Measurements from ENCODE around the gene CPNE4. TPM values are rescaled to one million over a fixed set of nuclear protein-coding genes. Genes with fewer than 3 reads are reported as not detected.

The CPNE4 gene
- total and polyA plus RNA-seq, 8 donors = 0.14 to 1.7 (median 0.66) TPM

GRCh38 chr3:131802029-131802428, 232.8 kb downstream of the CPNE4 start:
- Histone ChIP-seq H3K4me1 (peaks cover 0 to 7% (median 6%) of the 10 kb centered on the region in 3 donors), H3K4me3 (no peak overlapping the region), H3K36me3 (no peaks in the 10 kb centered on the region), H3K27me3 (no peaks in the 10 kb centered on the region), H3K9me3 (no peaks in the 10 kb centered on the region), H3K27ac (no peak overlapping the region)
- no peak for DNase-seq
- no peak for TF ChIP-seq CTCF (IDR thresholded peaks at IDR 0.05)
- no peak for FAIRE-seq
- 80 to 88% methylated on average over 3 of the region's 3 CpGs for WGBS, 2 donors
- ATAC-seq = no peak
- intact Hi-C loops (cut with DNase I) = no loop called here

- no peak for FAIRE-seq
- Histone ChIP-seq H3K36me3 (no peaks in the 10 kb centered on the region), H3K27ac (no peak overlapping the region), H3K27me3 (no peaks in the 10 kb centered on the region), H3K4me3 (no peak overlapping the region), H3K4me1 (peaks cover 0 to 7% (median 6%) of the 10 kb centered on the region in 3 donors), H3K9me3 (no peaks in the 10 kb centered on the region)
- no peak for ATAC-seq
- no peak for TF ChIP-seq CTCF (IDR thresholded peaks at IDR 0.05)
- WGBS, 2 donors = 78 to 85% methylated on average over 4 of the region's 4 CpGs
- intact Hi-C loops (cut with DNase I) = no loop called here
- no peak for DNase-seq
These were observed 233.2 kb downstream of the CPNE4 start for GRCh38 chr3:131801566-131801965.

GRCh38 chr3:131797776-131798175, 237.0 kb downstream of the CPNE4 start:
- TF ChIP-seq CTCF (IDR thresholded peaks at IDR 0.05) = no peak
- Histone ChIP-seq H3K4me1 (no peaks in the 10 kb centered on the region), H3K9me3 (no peaks in the 10 kb centered on the region), H3K4me3 (no peak overlapping the region), H3K27ac (no peak overlapping the region), H3K36me3 (no peaks in the 10 kb centered on the region), H3K27me3 (no peaks in the 10 kb centered on the region)
- no peak for FAIRE-seq
- DNase-seq = no peak
- intact Hi-C loops (cut with DNase I) = loop anchor here in 2 of 3 donors (10.0 kb wide), 2 partner anchors 237 to 597 kb away; partner anchors contain the start of gene CPNE4 (in 1 of the 2)
- no peak for ATAC-seq
- WGBS, 2 donors = 83 to 89% methylated on average over 1 of the region's 1 CpG

GRCh38 chr3:131796558-131797198, 238.1 kb downstream of the CPNE4 start:
- DNase-seq = no peak
- intact Hi-C loops (cut with DNase I) = loop anchor here in 2 of 3 donors (10.0 kb wide), 2 partner anchors 238 to 598 kb away; partner anchors contain the start of gene CPNE4 (in 1 of the 2)
- Histone ChIP-seq H3K36me3 (no peaks in the 10 kb centered on the region), H3K9me3 (no peaks in the 10 kb centered on the region), H3K27me3 (no peaks in the 10 kb centered on the region), H3K27ac (no peak overlapping the region), H3K4me3 (no peak overlapping the region), H3K4me1 (no peaks in the 10 kb centered on the region)
- TF ChIP-seq CTCF (IDR thresholded peaks at IDR 0.05) = no peak
- whole genome bisulfite sequencing, 2 donors = 52 to 59% methylated on average over 4 of the region's 4 CpGs
- no peak for ATAC-seq
- no peak for FAIRE-seq

GRCh38 chr3:131796111-131796510, 238.7 kb downstream of the CPNE4 start:
- no peak for ATAC-seq
- H3K4me3 ChIP-seq = no peak overlapping the region
- FAIRE-seq = no peak
- H3K27me3 ChIP-seq = no peaks in the 10 kb centered on the region
- H3K27ac ChIP-seq = no peak overlapping the region
- WGBS, 2 donors = 77 to 80% methylated on average over 5 of the region's 5 CpGs
- no peak for TF ChIP-seq CTCF (IDR thresholded peaks at IDR 0.05)
- no peaks in the 10 kb centered on the region for H3K9me3 ChIP-seq
- H3K4me1 ChIP-seq = no peaks in the 10 kb centered on the region
- intact Hi-C loops (cut with DNase I) = loop anchor here in 2 of 3 donors (10.0 kb wide), 2 partner anchors 239 to 599 kb away; partner anchors contain the start of gene CPNE4 (in 1 of the 2)
- no peaks in the 10 kb centered on the region for H3K36me3 ChIP-seq
- DNase-seq = no peak
